MCF 10A (cell line): Measurements from ENCODE around the gene HES2. TPM values are rescaled to one million over a fixed set of nuclear protein-coding genes. Genes with fewer than 3 reads are reported as not detected.
"Not testable (repeated sequence)": the region's sequence is repeated elsewhere in the genome, so short reads cannot be mapped to it uniquely, and the experiment has no call there.

Experiments
- BruUV-seq: library from RNA; stranded (reverse); fragments of 400-500 nt; replicated peaks from 2 replicates; lab custom pipeline; 2021; lab: Mats Ljungman, UMichigan
- CTCF ChIA-PET: fragments of 300-600 bp; sonication (Branson Sonifier 250); formaldehyde crosslinking; extraction: SDS; loops from one replicate; lab custom pipeline; 2021; ENCODE audit warnings: antibody characterized with exemption, inconsistent platforms; lab: Yijun Ruan, JAX
- POLR2A ChIA-PET: fragments of 300-600, 350-650 bp; sonication (Branson Sonifier 250); formaldehyde crosslinking; extraction: SDS; loops from one replicate; lab custom pipeline; 2020; ENCODE audit warnings: antibody characterized with exemption, inconsistent platforms; lab: Yijun Ruan, JAX
- DNase-seq: peaks from one replicate; pipeline ENCODE4 v3.0.0-alpha.2; 2018; ENCODE audit not compliant: unreplicated experiment
- H3K27ac Mint-ChIP-seq: one replicate; pipeline ENCODE4 v1.8.0; 2022; ENCODE audit warnings: mild to moderate bottlenecking, low read depth, mixed read lengths; ENCODE audit not compliant: unreplicated experiment
- H3K27me3 Mint-ChIP-seq: one replicate; pipeline ENCODE4 v1.8.0; 2022; ENCODE audit warnings: mixed read lengths; ENCODE audit not compliant: insufficient read depth, unreplicated experiment
- H3K36me3 Mint-ChIP-seq: one replicate; pipeline ENCODE4 v1.8.0; 2022; ENCODE audit warnings: mild to moderate bottlenecking, moderate library complexity, mixed read lengths; ENCODE audit not compliant: insufficient read depth, unreplicated experiment
- H3K4me1 Mint-ChIP-seq: one replicate; pipeline ENCODE4 v1.8.0; 2022; ENCODE audit warnings: mixed read lengths; ENCODE audit not compliant: insufficient read depth, unreplicated experiment
- H3K4me3 Mint-ChIP-seq: one replicate; pipeline ENCODE4 v1.8.0; 2022; ENCODE audit warnings: mild to moderate bottlenecking, moderate library complexity, mixed read lengths; ENCODE audit not compliant: unreplicated experiment
- H3K9me3 Mint-ChIP-seq: one replicate; pipeline ENCODE4 v1.8.0; 2022; ENCODE audit warnings: mixed read lengths; ENCODE audit not compliant: unreplicated experiment
- CTCF ChIP-seq: fragments of 200-600 bp; IDR thresholded peaks from one replicate; pipeline ENCODE4 v1.8.0; 2022; ENCODE audit warnings: antibody characterized with exemption, mild to moderate bottlenecking; ENCODE audit not compliant: unreplicated experiment
- intact Hi-C: fragments of 100-400 bp; cut with micrococcal nuclease; formaldehyde crosslinking; loops from 2 replicates; pipeline ENCODE4 v1.14.1; 2022
- total RNA-seq: library from RNA; stranded (reverse); gene quantifications from 2 replicates; pipeline ENCODE4 v1.2.3, GENCODE V29; 2022

Gene HES2
- total RNA-seq, 1 experiment from 2014 or later: 7.6 TPM

GRCh38 chr1:6401673-6402072 is 18.0 kb downstream of the HES2 start:
- intact Hi-C loops: no loop called here
- Mint-ChIP-seq H3K27ac (no peak overlapping the region), H3K36me3 (no peaks in the 10 kb centered on the region), H3K4me1 (no peaks in the 10 kb centered on the region), H3K27me3 (no peaks in the 10 kb centered on the region), H3K9me3 (no peaks in the 10 kb centered on the region), H3K4me3 (no peak overlapping the region)
- DNase-seq: no peak
- no peak for TF ChIP-seq CTCF
- no TSS peak for BruUV-seq
- ChIA-PET CTCF (interaction anchor here (0.7 to 10.2 kb wide), 10 partner anchors 12 to 154 kb away, joined by 3 to 188 read pairs (median 4); no protein-coding TSS in a partner anchor), POLR2A (interaction anchor here (0.6 to 2.5 kb wide), 5 partner anchors 16 to 155 kb away, joined by 3 to 9 read pairs (median 3); no protein-coding TSS in a partner anchor)

- Mint-ChIP-seq H3K27ac (no peak overlapping the region), H3K9me3 (no peaks in the 10 kb centered on the region), H3K4me1 (no peaks in the 10 kb centered on the region), H3K4me3 (no peak overlapping the region), H3K36me3 (no peaks in the 10 kb centered on the region), H3K27me3 (no peaks in the 10 kb centered on the region)
- ChIA-PET POLR2A (interaction anchor here (0.8 to 0.9 kb wide), 2 partner anchors 13 to 32 kb away, joined by 3 read pairs; no protein-coding TSS in a partner anchor), CTCF (interaction anchor here (0.5 to 10.2 kb wide), 6 partner anchors 13 to 283 kb away, joined by 3 to 188 read pairs (median 4); no protein-coding TSS in a partner anchor)
- intact Hi-C loops: no loop called here
- no TSS peak for BruUV-seq
- TF ChIP-seq CTCF: no peak
- no peak for DNase-seq
Observed at GRCh38 chr1:6399294-6399693, 20.4 kb downstream of the HES2 start.

GRCh38 chr1:6397844-6398441 is 21.8 kb downstream of the HES2 start:
- POLR2A ChIA-PET: interaction anchor here (0.6 to 1.0 kb wide), 3 partner anchors 16 to 284 kb away, joined by 3 read pairs; partner anchors contain the start of gene ICMT
- no peak for TF ChIP-seq CTCF
- no peak overlapping the region for H3K4me3 Mint-ChIP-seq
- no TSS peak for BruUV-seq
- no peaks in the 10 kb centered on the region for H3K9me3 Mint-ChIP-seq
- H3K27ac Mint-ChIP-seq: no peak overlapping the region
- no peaks in the 10 kb centered on the region for H3K36me3 Mint-ChIP-seq
- no peaks in the 10 kb centered on the region for H3K4me1 Mint-ChIP-seq
- no peaks in the 10 kb centered on the region for H3K27me3 Mint-ChIP-seq
- CTCF ChIA-PET: interaction anchor here (0.5 to 10.2 kb wide), 9 partner anchors 10 to 93 kb away, joined by 3 to 188 read pairs (median 3); no protein-coding TSS in a partner anchor
- no peak for DNase-seq
- intact Hi-C loops: loop anchor here (1.0 kb wide), 1 partner anchor 35 kb away; no protein-coding TSS in a partner anchor

GRCh38 chr1:6396998-6397397 is 22.7 kb downstream of the HES2 start:
- no peak overlapping the region for H3K27ac Mint-ChIP-seq
- peak; percentile 25 for TF ChIP-seq CTCF
- no TSS peak for BruUV-seq
- DNase-seq: no peak
- CTCF ChIA-PET: interaction anchor here (0.9 to 10.2 kb wide), 9 partner anchors 7 to 151 kb away, joined by 3 to 188 read pairs (median 3); no protein-coding TSS in a partner anchor
- H3K4me1 Mint-ChIP-seq: no peaks in the 10 kb centered on the region
- no peaks in the 10 kb centered on the region for H3K9me3 Mint-ChIP-seq
- POLR2A ChIA-PET: interaction anchor here (0.9 to 4.5 kb wide), 3 partner anchors 8 to 162 kb away, joined by 3 to 36 read pairs (median 3); partner anchors contain the start of gene ICMT
- intact Hi-C loops: loop anchor here (1.0 kb wide), 1 partner anchor 34 kb away; no protein-coding TSS in a partner anchor
- no peak overlapping the region for H3K4me3 Mint-ChIP-seq
- H3K27me3 Mint-ChIP-seq: no peaks in the 10 kb centered on the region
- H3K36me3 Mint-ChIP-seq: no peaks in the 10 kb centered on the region

- H3K9me3 Mint-ChIP-seq, DNase-seq, H3K27ac Mint-ChIP-seq, H3K4me3 Mint-ChIP-seq, BruUV-seq, intact Hi-C loops, H3K27me3 Mint-ChIP-seq, H3K36me3 Mint-ChIP-seq, H3K4me1 Mint-ChIP-seq: not testable (repeated sequence)
- CTCF ChIA-PET: interaction anchor here (0.7 to 6.7 kb wide), 5 partner anchors 8 to 159 kb away, joined by 4 to 59 read pairs (median 5); partner anchors contain the start of gene NOL9
- POLR2A ChIA-PET: interaction anchor here (0.9 to 5.6 kb wide), 3 partner anchors 9 to 28 kb away, joined by 3 to 36 read pairs (median 35); no protein-coding TSS in a partner anchor
Observed at GRCh38 chr1:6395781-6396244, 23.9 kb downstream of the HES2 start.
